Measurements from ENCODE around the gene SEPTIN5. TPM values are rescaled to one million over a fixed set of nuclear protein-coding genes. Genes with fewer than 3 reads are reported as not detected.
A peak's percentile ranks its signal among the peaks of the same experiment; 100 is the strongest.
"Not testable (repeated sequence)": the region's sequence is repeated elsewhere in the genome, so short reads cannot be mapped to it uniquely, and the experiment has no call there.

The SEPTIN5 gene
- total RNA-seq, 1 experiment from 2014 or later, result not detected

- DNase-seq (ENCODE audit: low spot score), result no peak
These were observed 33.1 kb upstream of the SEPTIN5 start for GRCh38 chr22:19680911-19681862.

- DNase-seq (ENCODE audit: low spot score), result no peak
These were observed 32.4 kb upstream of the SEPTIN5 start for GRCh38 chr22:19681863-19682245.

GRCh38 chr22:19686946-19687345 is 27.4 kb upstream of the SEPTIN5 start:
- no peak for DNase-seq (ENCODE audit: low spot score)

- peak; percentile 50 for DNase-seq (ENCODE audit: low spot score)
These were observed 26.6 kb upstream of the SEPTIN5 start for GRCh38 chr22:19687561-19688300.

- no peak for DNase-seq (ENCODE audit: low spot score)
These were observed 25.7 kb upstream of the SEPTIN5 start for GRCh38 chr22:19688301-19689290.

GRCh38 chr22:19689408-19689807 is 24.9 kb upstream of the SEPTIN5 start:
- DNase-seq (ENCODE audit: low spot score), result no peak

- DNase-seq (ENCODE audit: low spot score), result no peak
These were observed 23.1 kb upstream of the SEPTIN5 start for GRCh38 chr22:19691007-19691720.

GRCh38 chr22:19691721-19692341 is 22.5 kb upstream of the SEPTIN5 start:
- DNase-seq (ENCODE audit: low spot score), result peak; percentile 90

- no peak for DNase-seq (ENCODE audit: low spot score)
These were observed 20.7 kb upstream of the SEPTIN5 start for GRCh38 chr22:19693581-19693980.

- no peak for DNase-seq (ENCODE audit: low spot score)
These were observed 20.2 kb upstream of the SEPTIN5 start for GRCh38 chr22:19693981-19694670.

- DNase-seq (ENCODE audit: low spot score), result no peak
These were observed 19.6 kb upstream of the SEPTIN5 start for GRCh38 chr22:19694696-19695095.

GRCh38 chr22:19696504-19697276 is 17.6 kb upstream of the SEPTIN5 start:
- DNase-seq (ENCODE audit: low spot score), result no peak

- DNase-seq (ENCODE audit: low spot score), result not testable (repeated sequence)
These were observed 16.4 kb upstream of the SEPTIN5 start for GRCh38 chr22:19697871-19698270.

GRCh38 chr22:19700790-19701419 is 13.4 kb upstream of the SEPTIN5 start:
- no peak for DNase-seq (ENCODE audit: low spot score)

GRCh38 chr22:19701420-19702145 is 12.7 kb upstream of the SEPTIN5 start:
- no peak for DNase-seq (ENCODE audit: low spot score)

GRCh38 chr22:19703869-19704268 is 10.4 kb upstream of the SEPTIN5 start:
- peak; percentile 57 for DNase-seq (ENCODE audit: low spot score)

GRCh38 chr22:19704355-19705015 is 9.8 kb upstream of the SEPTIN5 start:
- no peak for DNase-seq (ENCODE audit: low spot score)
